ENCODE data around the gene FAM234A.
"Not testable (repeated sequence)": the region's sequence is repeated elsewhere in the genome, so short reads cannot be mapped to it uniquely, and the experiment has no call there.

Gene FAM234A

DNA sequence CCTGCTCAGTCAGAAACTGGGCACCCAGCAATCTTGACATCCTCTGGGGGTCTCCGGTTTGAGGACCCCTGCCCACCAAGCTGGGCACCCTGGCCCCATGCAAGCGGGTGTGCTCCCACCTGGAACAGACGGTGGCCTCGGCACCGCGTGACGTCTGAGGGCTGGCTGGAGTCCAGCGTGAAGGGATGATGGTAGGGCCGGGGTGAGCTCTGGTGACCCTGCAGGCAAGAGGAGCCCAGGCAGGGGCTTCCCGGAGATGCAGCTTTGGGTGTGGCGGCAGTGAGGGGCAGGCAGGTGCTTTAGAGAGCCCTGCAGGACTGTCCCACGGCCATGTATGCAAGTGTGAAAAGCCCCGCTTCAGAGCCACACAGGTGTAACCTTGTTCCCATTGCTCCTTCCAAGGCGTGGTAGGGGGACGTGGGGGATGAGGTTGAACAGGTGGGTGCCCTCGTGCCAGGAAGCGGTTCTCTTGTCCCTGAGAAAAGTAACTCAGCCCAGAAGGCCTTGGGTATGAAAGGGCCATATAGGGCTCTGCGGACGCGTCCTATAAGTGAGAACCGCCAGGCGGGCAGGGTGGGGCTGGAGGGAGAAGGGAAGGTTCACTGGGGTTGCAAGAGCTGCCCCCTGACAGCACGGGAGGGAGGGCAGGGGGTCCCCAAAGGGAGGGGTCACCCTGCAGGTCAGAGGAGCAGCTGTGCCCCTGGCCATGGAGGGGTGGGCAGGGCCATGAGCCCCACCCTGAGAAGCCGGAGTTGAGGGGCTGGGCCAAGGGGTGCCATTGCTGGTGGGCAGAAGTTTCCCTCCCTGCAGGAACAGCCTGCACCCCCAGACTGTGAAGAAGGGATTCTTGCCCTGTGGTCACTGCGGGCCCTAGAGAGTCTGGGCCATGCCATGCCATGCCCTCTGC is 31.9 kb downstream of the FAM234A start:
- no peak for DNase-seq

DNA sequence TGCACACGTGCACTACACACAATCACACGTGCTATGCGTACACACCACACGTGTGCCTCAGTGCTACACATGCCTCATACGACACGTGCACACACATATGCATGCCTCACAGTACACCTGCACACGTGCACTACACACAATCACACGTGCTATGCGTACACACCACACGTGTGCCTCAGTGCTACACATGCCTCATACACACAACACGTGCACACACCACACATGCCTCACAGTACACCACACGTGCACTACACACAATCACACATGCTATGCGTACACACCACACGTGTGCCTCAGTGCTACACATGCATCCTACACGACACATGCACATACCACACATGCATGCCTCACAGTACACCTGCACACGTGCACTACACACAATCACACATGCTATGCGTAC is 32.9 kb downstream of the FAM234A start:
- DNase-seq, result not testable (repeated sequence)

- DNase-seq, result no peak
Observed at GRCh38 chr16:268141-269053, 33.8 kb downstream of the FAM234A start.

- DNase-seq, result no peak
Observed at GRCh38 chr16:269061-269796, 34.6 kb downstream of the FAM234A start.

DNA sequence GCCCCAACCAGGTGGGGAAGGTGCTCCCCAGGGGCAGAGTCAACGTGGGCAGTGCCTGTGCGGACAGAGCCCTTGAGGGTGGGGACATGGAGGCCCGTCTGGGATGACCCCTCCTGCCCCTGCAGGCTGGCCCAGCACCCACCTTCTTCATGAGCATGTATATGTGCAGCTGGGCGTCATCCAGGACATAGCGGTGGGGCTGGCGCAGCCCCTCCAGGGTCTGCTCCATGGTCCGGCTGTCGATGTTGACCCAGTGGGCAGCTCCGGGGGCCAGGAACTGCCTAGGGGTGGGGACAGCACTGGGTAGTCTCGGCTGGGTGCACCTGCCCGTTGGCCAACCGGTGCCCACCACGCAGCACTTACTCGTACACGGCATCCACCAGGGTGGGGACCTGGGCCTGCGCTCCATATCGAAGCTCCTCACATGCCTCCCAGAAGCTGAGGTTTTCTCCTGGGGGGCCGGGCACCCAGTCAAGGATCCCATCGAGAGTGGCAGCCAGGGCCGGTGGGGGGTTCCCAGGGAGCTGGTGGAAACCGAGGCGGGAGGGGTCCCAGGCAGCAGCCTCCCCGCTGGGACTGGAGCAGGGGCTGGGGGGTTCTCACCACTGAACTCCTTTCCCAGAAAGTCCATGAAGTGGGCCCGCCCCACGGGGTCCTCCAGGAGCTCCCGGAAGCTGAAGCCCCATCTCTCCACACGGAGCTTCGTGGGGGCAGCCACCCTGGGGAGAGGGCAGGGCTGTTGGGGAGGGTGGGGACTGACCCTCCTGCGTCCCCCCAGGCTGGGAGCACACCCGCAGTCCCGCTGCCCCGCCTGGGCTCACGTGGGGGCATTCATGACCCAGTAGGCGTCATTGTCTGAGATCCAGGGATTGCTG is 36.0 kb downstream of the FAM234A start:
- DNase-seq, result no peak

- DNase-seq, result no peak
Observed at GRCh38 chr16:272633-273546, 38.3 kb downstream of the FAM234A start.

DNA sequence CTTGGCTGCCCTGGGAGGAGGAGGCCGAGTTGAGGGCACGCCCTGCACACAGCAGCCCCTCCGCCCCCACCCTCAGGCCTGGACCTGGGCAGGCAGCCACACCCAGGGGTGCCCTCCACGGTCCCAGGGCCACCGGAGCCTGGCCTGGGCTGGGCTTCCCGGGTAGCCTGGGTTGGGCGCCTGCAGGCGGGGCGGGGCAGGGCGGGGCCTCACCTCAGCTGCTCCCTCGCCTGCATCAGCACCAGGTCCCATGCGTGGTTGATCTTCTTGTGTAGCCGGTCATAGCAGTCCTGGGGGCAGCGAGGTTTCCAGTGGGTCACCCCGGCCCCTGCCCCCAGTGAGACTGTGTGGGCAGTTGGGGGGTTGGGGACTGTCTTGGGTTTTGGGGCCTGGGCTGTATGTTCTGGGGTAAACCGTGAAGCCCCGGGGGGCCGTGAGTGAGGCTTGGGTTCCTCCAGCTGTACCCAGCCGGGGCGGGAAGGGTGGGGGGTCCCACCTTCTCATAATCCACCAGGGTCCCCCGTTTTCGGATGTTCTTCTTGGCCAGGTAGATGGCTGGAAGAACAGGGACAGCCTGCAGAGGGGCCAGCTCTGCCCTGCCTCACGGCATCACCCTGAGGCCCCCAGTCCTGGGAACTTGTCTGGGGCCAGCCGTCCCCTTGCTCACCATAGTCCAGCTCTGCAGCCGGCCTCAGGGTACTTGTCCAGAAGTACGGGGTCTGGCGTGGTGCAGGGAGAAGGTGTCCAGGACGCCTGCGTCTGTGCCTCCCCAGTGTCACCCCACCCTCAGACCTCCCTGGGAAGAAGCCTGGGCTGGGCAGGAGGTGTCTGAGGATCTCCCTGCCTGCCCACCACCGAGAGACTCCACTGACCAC is 39.2 kb downstream of the FAM234A start:
- DNase-seq, result no peak

DNA sequence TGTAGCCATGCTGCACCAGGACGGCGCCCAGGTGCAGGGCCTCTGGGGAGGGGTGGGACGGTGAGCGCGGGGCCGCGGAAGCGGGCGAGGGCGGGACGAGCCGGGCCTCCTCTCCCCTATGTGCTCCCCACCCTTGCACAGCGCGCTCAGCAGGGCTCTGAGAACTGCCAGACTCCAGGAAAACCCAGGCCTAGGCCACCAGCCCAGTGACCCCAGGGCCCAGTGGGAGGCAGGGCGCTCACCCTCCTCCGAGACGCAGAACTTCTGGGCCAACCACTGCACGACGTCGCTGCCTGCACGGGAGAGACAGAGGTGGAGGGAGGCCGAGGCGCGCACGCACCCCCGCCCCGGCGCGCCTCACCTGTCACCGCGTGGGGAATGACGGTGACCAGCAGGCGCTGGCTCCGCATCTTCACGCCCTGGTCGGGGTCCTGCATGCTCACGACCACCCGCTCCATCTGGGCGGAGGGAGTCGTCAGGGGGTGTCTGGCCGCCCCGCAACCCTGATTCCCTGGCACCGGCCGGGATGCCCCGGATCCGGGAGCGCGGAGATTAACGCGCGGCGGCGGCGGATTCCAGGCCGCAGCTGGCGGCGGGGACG is 40.5 kb downstream of the FAM234A start:
- no peak for DNase-seq

DNA sequence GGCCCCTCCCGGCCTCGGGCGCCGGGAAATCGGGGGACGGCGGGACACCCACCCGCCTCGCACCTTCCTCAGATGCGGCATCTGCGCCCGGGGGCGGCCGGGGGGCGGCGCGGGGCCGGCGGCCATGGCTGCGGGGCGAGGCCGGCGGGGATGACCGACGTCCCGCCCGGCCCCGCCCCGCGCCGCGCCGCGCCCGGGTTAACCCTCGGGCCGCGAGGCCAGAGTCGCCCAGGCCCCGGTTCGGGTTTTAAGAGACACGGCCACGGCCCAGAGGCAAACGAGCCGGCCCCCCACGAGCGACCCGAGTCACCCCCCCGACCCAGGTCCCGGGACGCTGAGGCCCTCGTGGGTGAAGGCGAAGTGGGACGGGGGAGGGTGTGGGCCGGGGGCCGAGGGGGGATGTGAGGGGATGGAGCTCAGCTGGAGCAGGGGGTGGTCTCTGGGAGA is 41.2 kb downstream of the FAM234A start, which contains the start of gene RGS11:
RGS11 (minus strand) TSS at position 159 of the 447 bp plus-strand sequence; CDS start at position 126, 33 bp downstream.
- DNase-seq, result no peak

DNA sequence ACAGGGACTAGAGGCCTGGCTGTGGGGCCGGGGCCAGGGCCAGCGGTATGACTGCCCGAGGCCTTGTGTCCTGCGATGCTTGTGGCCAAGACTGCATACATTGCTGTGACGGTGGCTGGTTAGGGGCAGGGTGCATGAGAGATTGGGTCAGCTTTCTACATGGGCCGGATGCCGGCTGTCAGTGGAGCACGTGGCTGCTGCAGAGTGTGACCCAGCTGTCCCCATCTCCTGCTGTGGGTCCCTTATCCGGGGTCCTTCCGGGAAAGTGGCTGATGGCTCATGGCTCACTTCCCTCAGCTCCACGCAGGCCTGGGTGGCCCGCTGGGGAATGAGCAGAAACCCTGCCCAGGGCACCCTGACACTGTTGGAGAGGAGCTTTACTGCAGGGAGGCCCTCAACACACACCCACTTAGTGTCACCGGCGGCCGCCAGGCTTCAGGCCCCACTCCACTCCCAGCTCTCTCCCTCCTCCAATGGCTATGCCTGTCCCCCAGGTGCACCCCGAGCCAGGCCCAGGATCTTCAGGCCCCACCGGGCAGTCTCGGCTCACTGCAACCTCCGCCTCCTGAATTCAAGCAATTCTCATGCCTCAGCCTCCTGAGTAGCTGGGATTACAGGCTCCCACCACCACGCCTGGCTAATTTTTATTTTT is 41.9 kb downstream of the FAM234A start:
- no peak for DNase-seq

GRCh38 chr16:278863-279366 is 44.3 kb downstream of the FAM234A start:
- no peak for DNase-seq

- no peak for DNase-seq
Observed at GRCh38 chr16:279531-279930, 44.9 kb downstream of the FAM234A start.

GRCh38 chr16:280005-280460 is 45.4 kb downstream of the FAM234A start:
- no peak for DNase-seq

GRCh38 chr16:280552-280951 is 45.9 kb downstream of the FAM234A start, which contains the start of gene ARHGDIG:
Gene ARHGDIG (plus strand): TSS chr16:280591. CDS start chr16:280681, 90 bp downstream.
- no peak for DNase-seq

- no peak for DNase-seq
Observed at GRCh38 chr16:280991-281659, 46.5 kb downstream of the FAM234A start.

DNA sequence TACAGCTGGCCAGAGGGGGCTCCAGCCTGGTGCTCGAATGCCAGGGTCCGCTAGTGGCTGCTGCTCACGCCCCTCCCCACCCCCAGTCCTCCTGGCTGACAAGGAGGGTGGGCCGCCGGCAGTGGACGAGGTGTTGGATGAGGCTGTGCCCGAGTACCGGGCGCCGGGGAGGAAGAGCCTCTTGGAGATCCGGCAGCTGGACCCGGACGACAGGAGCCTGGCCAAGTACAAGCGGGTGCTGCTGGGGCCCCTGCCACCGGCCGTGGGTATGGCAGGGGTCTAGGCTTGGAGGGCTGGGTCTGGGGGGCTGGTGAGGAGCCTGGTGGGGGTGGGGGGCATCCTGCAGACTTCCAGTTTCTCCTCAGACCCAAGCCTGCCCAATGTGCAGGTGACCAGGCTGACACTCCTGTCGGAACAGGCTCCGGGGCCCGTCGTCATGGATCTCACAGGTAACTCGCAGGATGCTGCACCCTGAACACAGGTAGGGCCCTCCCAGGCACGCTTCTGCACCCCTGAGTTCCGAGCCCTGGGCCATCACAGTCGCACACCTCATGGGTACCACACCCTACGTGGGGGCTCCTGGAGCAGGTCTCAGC is 47.1 kb downstream of the FAM234A start:
- DNase-seq, result no peak

- no peak for DNase-seq
Observed at GRCh38 chr16:282491-282890, 47.9 kb downstream of the FAM234A start.
